ENCODE data around the gene QRFP. TPM values are rescaled to one million over a fixed set of nuclear protein-coding genes. Genes with fewer than 3 reads are reported as not detected.

Gene QRFP
- total RNA-seq, 2 experiments from 2014 or later = not detected

- POLR2A ChIA-PET = no interaction called here
- peaks cover 13% of the 10 kb centered on the region for H3K4me1 Mint-ChIP-seq
- no peaks in the 10 kb centered on the region for H3K9me3 Mint-ChIP-seq
- DNase-seq = no peak
- CTCF ChIA-PET = interaction anchor here (0.6 kb wide), 1 partner anchor 204 kb away, joined by 3 read pairs; no protein-coding TSS in a partner anchor
- H3K4me3 Mint-ChIP-seq = no peak overlapping the region
- no peak overlapping the region for H3K27ac Mint-ChIP-seq
- no peaks in the 10 kb centered on the region for H3K36me3 Mint-ChIP-seq (ENCODE audit: low read depth)
- H3K27me3 Mint-ChIP-seq = no peaks in the 10 kb centered on the region
Observed at GRCh38 chr9:130843049-130843908, 53.3 kb downstream of the QRFP start.

Other genes starting within 250 kb of the QRFP start
- not detected for gene PRDM12, start 232.2 kb downstream of the QRFP start, total RNA-seq
- 10 to 100 TPM; 49.7 to 60.8 TPM for gene EXOSC2, start 203.0 kb downstream of the QRFP start, total RNA-seq
- gene ABL1, start 61.6 kb downstream of the QRFP start, total RNA-seq = 10 to 100 TPM; 33.5 to 37.3 TPM
- not detected for gene FIBCD1, start 42.4 kb upstream of the QRFP start, total RNA-seq
- under 1 TPM; 0.27 TPM for gene LAMC3, start 112.4 kb upstream of the QRFP start, total RNA-seq
- gene AIF1L, start 199.7 kb upstream of the QRFP start, total RNA-seq = 1 to 10 TPM in 1 of 2 experiments, under 1 TPM in 1; 0.37 to 1.4 TPM
- gene NUP214, start 228.8 kb upstream of the QRFP start, total RNA-seq = 10 to 100 TPM; 58.0 to 69.4 TPM

All from activated CD4-positive, alpha-beta T cell treated with anti-CD3 and anti-CD28 coated beads, Interleukin-2, amount 10 ng/mL, durations not matched to agents 7 days and 5 days (primary cell).